ENCODE measurements around the gene ZC3HAV1. TPM values are rescaled to one million over a fixed set of nuclear protein-coding genes. Genes with fewer than 3 reads are reported as not detected.

Gene ZC3HAV1
- total and polyA plus RNA-seq, 2 of the 13 experiments (the other 11 are each of a cell fraction or from before 2014, with no cell fraction given), result 12.7 to 23.7 TPM

DNA sequence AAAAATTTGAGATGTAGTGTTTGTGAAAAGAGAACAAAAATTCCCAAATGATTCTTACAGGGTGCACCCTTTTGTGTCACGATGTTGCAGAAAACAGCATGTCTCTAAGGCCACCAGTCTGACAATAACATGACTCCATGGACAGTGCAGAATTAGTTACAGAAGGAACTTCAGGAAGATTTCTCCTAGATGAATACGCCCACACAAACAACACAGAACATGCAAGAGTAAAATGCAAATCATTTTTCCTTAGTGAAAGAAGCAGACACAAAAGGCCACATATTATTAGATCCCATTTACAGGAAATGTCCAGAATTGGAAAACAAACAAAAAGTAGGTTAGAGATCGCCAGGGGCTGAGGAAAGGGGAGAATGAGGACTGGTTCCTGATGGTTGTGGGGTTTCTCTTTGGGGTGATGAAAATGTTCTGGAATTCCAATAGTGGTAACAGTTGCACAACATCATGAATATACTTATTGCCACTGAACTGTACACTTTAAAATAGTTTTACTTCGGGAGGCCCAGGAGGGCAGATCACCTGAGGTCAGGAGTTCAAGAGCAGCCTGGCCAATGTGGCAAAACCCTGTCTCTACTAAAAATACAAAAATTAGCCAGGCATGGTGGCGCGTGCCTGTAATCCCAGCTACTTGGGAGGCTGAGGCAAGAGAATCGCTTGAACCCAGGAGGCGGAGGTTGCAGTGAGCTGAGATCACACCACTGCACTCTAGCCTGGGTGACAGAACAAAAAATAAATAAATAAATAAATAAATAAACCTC, 10.2 kb downstream of the ZC3HAV1 start:
- Histone ChIP-seq H3K4me1 (ENCODE audit: insufficient read depth, low read length) (peaks cover 36% of the 10 kb centered on the region), H3K36me3 (replicated peaks in 1 of 2; ENCODE audit: control insufficient read depth in 1 of 2, insufficient read depth in 2 of 2, low read length in 2 of 2) (peaks cover 0 to 3% of the 10 kb centered on the region in 2 experiments; a peak in 1 of 5 replicates), H3K79me2 (ENCODE audit: insufficient read depth, low read length) (peaks cover 46% of the 10 kb centered on the region), H3K9me3 (ENCODE audit: low read length) (no peaks in the 10 kb centered on the region), H3K27me3 (ENCODE audit: control insufficient read depth in 1 of 2, insufficient read depth in 2 of 2, low read length in 2 of 2) (no peaks in the 10 kb centered on the region), H2AFZ (ENCODE audit: low read length) (no peak overlapping the region), H3K4me2 (ENCODE audit: low read depth, low read length) (no peak overlapping the region), H4K20me1 (ENCODE audit: insufficient read depth, low read length) (no peaks in the 10 kb centered on the region), H3K27ac (ENCODE audit: extremely low read length, insufficient read depth, low read length) (no peak overlapping the region), H3K4me3 (replicated peaks in 1 of 3; ENCODE audit: insufficient read depth in 1 of 3, low read depth in 2 of 3, low read length in 3 of 3) (no peak overlapping the region), H3K9ac (ENCODE audit: insufficient read depth, low read depth, low read length) (no peak overlapping the region)
- POLR2A ChIA-PET, result no interaction called here
- CTCF ChIA-PET (ENCODE audit: low intra/inter-chr PET ratio, low total read pairs), result no interaction called here
- in situ Hi-C loops (cut with HindIII; ENCODE audit: extremely low pct_ligation_motif_present, low pct_unique_long_range_greater_than_20kb) (no loop called here), intact Hi-C loops (cut with micrococcal nuclease; ENCODE audit: unreplicated experiment) (no loop called here)
- no TSS peak for BruUV-seq (replicated peaks)
- DNase-seq (ENCODE audit: low spot score) (no peak), FAIRE-seq (no peak), ATAC-seq (no peak)
- 84% methylated on average over 8 of the region's 8 CpGs for WGBS (ENCODE audit: low lambda C conversion rate)
- TF ChIP-seq, protein P1, sequence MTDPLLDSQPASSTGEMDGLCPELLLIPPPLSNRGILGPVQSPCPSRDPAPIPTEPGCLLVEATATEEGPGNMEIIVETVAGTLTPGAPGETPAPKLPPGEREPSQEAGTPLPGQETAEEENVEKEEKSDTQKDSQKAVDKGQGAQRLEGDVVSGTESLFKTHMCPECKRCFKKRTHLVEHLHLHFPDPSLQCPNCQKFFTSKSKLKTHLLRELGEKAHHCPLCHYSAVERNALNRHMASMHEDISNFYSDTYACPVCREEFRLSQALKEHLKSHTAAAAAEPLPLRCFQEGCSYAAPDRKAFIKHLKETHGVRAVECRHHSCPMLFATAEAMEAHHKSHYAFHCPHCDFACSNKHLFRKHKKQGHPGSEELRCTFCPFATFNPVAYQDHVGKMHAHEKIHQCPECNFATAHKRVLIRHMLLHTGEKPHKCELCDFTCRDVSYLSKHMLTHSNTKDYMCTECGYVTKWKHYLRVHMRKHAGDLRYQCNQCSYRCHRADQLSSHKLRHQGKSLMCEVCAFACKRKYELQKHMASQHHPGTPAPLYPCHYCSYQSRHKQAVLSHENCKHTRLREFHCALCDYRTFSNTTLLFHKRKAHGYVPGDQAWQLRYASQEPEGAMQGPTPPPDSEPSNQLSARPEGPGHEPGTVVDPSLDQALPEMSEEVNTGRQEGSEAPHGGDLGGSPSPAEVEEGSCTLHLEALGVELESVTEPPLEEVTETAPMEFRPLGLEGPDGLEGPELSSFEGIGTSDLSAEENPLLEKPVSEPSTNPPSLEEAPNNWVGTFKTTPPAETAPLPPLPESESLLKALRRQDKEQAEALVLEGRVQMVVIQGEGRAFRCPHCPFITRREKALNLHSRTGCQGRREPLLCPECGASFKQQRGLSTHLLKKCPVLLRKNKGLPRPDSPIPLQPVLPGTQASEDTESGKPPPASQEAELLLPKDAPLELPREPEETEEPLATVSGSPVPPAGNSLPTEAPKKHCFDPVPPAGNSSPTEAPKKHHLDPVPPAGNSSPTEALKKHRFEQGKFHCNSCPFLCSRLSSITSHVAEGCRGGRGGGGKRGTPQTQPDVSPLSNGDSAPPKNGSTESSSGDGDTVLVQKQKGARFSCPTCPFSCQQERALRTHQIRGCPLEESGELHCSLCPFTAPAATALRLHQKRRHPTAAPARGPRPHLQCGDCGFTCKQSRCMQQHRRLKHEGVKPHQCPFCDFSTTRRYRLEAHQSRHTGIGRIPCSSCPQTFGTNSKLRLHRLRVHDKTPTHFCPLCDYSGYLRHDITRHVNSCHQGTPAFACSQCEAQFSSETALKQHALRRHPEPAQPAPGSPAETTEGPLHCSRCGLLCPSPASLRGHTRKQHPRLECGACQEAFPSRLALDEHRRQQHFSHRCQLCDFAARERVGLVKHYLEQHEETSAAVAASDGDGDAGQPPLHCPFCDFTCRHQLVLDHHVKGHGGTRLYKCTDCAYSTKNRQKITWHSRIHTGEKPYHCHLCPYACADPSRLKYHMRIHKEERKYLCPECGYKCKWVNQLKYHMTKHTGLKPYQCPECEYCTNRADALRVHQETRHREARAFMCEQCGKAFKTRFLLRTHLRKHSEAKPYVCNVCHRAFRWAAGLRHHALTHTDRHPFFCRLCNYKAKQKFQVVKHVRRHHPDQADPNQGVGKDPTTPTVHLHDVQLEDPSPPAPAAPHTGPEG (CRISPR knock-in tag; IDR thresholded peaks at IDR 0.05), result no peak
- TF ChIP-seq SMARCE1 (IDR thresholded peaks at IDR 0.05; ENCODE audit: borderline replicate concordance), result no peak
- no peak for TF ChIP-seq ZNF788 (CRISPR knock-in tag; IDR thresholded peaks at IDR 0.05; ENCODE audit: borderline replicate concordance)
- TF ChIP-seq, protein P2, sequence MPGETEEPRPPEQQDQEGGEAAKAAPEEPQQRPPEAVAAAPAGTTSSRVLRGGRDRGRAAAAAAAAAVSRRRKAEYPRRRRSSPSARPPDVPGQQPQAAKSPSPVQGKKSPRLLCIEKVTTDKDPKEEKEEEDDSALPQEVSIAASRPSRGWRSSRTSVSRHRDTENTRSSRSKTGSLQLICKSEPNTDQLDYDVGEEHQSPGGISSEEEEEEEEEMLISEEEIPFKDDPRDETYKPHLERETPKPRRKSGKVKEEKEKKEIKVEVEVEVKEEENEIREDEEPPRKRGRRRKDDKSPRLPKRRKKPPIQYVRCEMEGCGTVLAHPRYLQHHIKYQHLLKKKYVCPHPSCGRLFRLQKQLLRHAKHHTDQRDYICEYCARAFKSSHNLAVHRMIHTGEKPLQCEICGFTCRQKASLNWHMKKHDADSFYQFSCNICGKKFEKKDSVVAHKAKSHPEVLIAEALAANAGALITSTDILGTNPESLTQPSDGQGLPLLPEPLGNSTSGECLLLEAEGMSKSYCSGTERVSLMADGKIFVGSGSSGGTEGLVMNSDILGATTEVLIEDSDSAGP (CRISPR knock-in tag; IDR thresholded peaks at IDR 0.05; ENCODE audit: borderline replicate concordance), result no peak
- TF ChIP-seq ZNF101 (CRISPR knock-in tag; IDR thresholded peaks at IDR 0.05; ENCODE audit: borderline replicate concordance, low read depth), result no peak
- TF ChIP-seq SCMH1 (CRISPR knock-in tag; IDR thresholded peaks at IDR 0.05; ENCODE audit: borderline replicate concordance), result no peak
- TF ChIP-seq SETDB1 (CRISPR knock-in tag; IDR thresholded peaks at IDR 0.05; ENCODE audit: borderline replicate concordance), result no peak
- TF ChIP-seq, protein P3, sequence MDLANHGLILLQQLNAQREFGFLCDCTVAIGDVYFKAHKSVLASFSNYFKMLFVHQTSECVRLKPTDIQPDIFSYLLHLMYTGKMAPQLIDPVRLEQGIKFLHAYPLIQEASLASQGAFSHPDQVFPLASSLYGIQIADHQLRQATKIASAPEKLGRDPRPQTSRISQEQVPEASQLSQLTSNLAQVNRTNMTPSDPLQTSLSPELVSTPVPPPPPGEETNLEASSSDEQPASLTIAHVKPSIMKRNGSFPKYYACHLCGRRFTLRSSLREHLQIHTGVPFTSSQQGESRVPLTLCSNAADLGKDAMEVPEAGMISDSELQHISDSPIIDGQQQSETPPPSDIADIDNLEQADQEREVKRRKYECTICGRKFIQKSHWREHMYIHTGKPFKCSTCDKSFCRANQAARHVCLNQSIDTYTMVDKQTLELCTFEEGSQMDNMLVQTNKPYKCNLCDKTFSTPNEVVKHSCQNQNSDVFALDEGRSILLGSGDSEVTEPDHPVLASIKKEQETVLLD (CRISPR knock-in tag; IDR thresholded peaks at IDR 0.05; ENCODE audit: low read depth), result no peak
- TF ChIP-seq ZNF549 (CRISPR knock-in tag; IDR thresholded peaks at IDR 0.05), result no peak
- TF ChIP-seq ZKSCAN5 (CRISPR knock-in tag; IDR thresholded peaks at IDR 0.05), result no peak
- TF ChIP-seq ZBTB42 (CRISPR knock-in tag; IDR thresholded peaks at IDR 0.05), result no peak
- TF ChIP-seq, protein P4, sequence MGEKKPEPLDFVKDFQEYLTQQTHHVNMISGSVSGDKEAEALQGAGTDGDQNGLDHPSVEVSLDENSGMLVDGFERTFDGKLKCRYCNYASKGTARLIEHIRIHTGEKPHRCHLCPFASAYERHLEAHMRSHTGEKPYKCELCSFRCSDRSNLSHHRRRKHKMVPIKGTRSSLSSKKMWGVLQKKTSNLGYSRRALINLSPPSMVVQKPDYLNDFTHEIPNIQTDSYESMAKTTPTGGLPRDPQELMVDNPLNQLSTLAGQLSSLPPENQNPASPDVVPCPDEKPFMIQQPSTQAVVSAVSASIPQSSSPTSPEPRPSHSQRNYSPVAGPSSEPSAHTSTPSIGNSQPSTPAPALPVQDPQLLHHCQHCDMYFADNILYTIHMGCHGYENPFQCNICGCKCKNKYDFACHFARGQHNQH (CRISPR knock-in tag; IDR thresholded peaks at IDR 0.05), result no peak
- no peak for TF ChIP-seq KDM5B (CRISPR knock-in tag; IDR thresholded peaks at IDR 0.05; ENCODE audit: borderline replicate concordance)
- no peak for TF ChIP-seq SOX5 (CRISPR knock-in tag; IDR thresholded peaks at IDR 0.05; ENCODE audit: borderline replicate concordance)
